Eye (tissue), 1 donor: ENCODE data around the gene ERICH3.

Source experiments
- DNase-seq: peaks from one replicate; pipeline ENCODE4 v3.0.0-alpha.2; 2015

ERICH3 gene, protein sequence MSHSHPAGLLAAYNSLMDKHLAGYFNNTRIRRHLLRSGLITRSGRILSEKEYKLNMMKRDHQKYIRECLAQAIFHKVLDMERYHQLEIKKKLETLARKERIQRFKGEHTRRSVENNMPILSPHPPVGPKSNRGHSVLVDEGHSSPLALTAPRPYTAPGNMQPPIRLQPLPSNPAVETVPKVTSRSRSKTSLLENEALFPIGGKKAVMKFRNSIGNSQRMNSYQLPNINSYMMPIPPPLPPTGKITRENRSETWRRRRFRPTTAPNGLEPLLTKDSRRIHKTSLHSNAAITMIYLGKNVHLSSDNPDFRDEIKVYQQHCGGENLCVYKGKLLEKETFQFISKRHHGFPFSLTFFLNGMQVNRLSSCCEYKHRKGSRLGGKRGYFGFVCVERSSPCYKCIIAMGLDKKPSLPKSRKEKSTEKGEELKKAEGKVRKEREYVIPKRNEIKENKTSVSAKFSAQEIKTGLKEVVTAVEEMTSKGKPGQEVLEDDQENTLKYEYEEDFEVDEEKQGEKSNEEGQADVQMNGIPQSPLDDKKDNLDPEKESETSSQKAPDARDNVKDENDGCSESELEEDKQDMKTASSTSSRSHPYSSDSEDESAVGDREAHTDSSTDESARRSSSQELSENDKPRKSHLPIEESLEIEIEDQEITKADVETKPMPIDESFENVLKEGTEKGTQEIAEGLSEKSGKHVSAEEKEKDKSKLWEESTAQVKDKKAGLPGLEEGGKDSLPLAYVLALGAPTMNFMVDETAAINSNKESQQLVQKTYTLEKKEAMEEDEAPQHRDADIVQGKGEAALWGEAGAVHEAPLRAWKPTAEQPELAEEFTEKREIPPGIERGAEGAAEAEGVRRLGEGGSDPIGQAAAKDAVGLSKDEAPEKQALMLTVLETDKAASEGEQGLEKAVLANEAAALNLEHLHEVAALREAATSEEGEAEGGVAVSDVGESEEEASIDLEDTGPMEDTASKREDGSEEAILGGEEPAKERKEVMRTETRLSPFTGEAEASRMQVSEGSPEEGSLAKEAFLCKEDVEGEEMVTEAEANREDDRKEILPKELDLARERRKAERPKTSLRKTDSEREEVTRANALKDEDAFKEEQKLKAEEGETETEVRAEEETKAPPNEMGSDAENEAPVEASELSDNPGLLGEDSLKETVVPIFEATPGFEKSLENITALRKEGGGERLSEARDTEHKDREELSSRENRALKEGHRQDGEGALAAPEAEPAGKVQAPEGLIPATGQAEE (N-terminal part only)

DNA sequence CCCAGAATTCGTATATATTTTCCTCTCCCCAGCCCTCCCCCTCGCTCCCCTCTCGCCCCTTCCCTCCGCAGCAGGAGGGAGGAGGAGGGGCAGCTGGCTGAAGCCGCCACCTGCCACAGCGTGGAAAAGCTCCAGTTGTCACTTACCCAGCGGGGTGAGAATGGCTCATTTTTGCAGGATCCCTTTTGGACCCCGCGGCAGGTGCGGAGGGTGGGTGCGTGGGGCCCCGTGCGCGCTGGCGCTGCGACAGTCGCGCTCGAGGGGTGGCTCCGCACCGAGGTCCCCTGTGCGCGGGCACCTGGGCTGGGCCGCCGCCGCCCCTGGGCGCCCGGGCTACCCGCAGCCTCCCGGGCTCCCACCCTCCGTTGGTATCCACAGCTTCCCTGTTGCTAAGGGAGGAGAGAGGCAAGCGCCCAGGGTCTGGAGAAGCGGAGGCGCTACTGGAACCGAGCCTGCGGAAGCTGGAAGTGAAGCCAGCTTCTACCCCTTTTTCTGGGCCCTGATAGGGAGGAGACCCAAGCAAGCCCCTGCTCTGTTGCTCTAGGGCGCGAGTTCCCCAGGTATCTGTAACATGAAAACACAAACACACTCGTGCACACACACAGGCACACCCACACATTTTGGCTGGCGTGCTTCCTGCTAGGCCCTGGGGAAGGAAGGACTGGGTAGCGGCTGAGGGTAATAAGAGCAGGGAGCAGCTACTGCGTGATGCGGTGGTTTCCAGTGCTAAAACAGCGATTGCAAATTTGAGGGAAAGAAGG is at the start of gene ERICH3:
TSS of gene ERICH3 (minus strand) at position 442 of the 761 bp plus-strand sequence. CDS start at position 169, 273 bp downstream.
- peak; percentile 76 for DNase-seq

DNA sequence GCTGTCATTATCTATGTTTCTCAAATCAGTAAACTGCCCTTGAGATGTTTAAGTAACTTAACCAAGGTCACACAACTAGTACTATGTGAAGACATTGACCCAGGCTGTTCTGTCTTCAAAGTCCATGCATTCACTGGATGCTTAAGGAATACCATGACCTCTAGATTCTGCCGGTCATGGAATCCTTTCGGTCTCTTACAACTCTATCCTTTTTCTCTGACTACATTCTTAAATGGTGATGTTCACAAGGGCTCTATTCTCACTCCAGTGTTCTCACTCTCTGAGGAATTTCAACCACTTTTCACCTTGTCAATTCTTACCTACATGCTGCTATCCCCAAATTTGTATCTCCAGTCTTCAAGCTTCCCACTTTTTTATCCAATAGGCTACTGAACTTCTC is 44.0 kb upstream of the ERICH3 start:
- no peak for DNase-seq

DNA sequence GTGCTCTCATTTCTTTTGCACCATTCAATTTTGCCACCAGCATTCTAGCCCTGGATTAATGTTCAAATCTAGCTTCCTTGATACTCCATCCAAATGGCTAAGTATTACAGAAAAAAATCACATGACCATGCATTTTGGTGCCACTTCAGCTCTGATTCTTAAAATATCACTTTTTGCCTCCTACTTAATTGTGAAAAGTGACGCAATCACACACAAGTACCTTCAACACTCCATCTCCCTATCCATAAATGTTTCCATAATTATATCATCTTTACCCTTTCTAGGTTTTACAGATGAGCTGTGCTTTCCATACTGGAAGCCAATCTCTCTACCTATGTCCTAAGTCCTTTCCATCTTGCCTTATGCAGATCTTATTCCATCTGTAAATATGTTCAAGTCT is 43.2 kb upstream of the ERICH3 start:
- no peak for DNase-seq

DNA sequence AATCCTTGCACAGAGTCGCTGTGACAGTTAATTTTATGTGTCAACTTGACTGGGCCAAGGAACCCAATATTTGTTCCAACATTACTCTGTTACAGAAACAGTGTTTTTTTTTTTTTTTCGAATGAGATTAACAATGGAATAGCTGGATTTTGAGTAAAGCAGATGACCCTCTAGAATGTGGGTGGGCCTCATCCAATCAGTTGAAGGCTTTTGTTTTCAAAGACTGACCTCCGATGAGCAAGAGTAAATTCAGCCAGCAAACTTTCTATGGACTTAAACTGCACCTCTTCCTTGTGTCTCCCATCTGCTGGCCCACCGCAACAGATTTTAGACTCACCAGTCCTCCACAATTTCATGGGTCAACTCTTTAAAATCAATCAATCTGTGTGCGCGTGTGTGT is 42.2 kb upstream of the ERICH3 start:
- DNase-seq, result no peak

DNA sequence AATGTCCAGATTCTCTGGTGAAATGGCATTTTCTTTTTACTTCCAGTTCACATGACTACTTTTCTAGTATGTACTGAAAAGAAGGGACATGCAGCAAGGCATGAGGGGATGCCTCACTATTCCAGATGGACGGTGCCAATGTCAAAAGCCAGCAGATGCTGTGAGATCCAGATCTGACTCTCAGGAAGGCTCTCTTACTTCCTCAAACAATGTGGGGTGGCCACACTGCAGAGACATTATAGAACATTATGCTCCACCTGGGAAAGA is 41.6 kb upstream of the ERICH3 start:
- DNase-seq, result no peak

DNA sequence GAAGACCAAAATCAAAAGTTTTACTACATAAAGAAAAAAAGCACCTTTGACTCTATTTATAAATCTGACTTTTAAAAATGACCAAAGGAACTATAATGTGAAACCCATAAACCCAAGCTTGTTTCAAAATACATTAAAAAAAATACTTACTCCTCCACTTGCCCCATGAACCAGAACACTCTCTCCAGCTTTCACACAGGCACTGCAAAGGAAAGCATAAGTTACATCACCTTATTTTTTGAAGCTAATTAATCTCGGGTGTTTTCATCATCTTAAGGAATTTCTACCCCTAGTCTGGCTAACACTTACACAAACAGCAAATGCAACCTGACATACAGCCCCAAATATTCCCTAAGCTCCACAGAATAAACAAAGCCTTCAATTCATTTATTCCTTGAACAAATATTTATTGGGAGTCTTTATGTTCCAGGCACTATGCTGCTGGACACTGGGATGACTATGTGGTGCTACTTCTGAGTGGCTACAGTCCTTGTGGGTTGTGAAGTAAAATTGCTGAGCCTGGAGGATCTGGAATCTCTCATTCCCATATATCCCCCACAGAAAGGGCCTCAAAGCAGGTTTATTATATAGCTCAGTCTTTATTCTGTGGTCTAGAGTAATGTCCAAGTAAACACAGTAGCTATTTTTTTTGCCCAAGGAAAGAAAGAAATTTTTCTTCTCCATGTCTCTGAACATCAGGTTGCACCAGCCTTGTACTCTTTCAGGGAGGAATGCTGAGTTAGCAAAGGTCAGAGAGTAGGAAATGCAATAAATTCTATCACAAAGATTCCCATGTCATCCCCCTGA is 41.0 kb upstream of the ERICH3 start:
- no peak for DNase-seq

DNA sequence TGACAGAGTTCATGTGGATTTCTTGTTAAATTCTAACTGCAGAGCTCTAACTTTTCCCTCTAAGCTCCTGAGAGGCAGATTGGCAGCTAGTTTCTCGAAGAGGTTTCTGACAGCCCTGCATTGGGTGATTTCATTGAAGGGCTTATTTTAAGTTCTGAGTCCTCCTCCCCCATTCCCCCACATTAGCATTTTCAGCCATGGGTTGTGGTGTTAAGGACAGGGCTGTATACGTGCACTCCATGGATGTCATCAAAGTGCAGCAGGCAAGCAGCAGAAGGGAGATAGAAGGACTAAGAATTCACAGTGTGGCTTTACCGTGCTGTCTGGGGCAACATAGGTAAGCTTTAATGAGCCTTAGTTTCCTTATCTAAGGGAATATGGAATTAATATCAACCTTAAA is 40.3 kb upstream of the ERICH3 start:
- DNase-seq, result no peak

DNA sequence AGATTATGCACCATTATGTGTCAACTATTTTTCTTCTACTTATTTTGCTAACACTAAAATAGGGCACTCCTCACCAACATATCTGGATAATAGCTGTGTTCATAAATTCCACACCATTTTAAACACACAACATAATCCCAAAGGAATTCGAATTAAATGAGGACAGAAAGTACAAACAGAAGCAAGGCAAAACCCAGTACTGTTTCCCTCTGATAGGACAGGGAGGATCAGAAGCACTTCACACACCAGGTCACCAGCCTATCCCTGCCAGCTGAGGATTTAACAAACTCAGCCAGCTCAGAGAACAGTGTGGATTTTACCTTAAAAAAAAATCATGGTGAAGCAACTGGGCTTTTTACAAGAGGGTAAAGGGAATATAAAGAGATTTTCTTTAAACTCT is 39.3 kb upstream of the ERICH3 start:
- DNase-seq, result no peak

DNA sequence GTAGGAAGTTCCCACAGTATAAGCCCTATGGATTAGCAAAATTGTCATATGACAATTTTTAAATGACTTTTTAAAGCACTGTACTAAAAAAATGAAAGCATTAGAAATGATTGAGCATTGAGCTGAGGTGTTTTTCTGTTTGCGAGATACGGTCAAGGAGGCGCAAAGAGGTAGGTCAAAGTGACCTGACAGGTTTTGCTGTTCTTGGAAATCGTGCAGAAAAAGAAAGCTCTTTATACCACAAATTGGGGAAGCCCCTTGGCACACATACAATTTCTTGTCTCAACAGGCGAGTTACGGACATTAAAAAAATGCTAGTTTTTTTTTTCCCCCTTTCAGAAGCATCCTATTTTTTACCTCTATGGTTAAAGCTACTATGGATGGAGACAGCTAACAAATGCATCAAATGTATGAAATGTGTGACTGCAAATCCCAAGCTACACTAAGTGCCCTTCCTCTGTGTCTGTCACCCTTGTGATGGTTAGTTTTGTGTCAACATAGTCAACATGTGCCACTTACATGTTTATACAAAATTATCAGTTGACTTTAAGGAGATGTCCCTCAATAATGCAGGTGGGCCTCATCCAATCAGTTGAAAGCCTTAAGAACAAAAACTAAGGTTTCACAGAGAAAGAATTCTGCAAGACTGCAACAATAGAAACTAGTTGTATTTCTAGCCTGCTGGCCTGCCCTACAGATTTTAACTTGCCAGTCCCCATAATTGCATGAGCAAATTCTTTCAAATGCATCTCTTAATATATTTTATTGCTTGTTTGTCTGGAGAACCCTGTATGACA is 30.0 kb upstream of the ERICH3 start:
- no peak for DNase-seq

DNA sequence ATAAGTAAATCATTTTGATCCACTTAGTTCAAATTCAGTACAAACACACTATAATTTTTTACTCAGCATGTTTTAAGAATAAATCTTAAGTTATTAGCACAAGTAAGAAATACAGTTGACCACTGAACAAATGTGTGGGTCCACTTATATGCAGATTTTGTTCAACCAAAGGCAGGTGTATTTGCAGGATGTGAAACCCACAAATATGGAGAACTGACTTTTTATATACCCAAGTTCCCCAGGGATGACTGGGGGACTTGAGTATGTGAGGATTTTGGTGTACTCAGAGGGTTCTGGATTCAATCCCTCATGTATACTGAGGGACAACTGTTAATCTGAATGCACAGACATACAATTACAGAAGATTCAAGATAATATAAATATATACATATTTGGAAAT is 25.7 kb upstream of the ERICH3 start:
- no peak for DNase-seq

DNA sequence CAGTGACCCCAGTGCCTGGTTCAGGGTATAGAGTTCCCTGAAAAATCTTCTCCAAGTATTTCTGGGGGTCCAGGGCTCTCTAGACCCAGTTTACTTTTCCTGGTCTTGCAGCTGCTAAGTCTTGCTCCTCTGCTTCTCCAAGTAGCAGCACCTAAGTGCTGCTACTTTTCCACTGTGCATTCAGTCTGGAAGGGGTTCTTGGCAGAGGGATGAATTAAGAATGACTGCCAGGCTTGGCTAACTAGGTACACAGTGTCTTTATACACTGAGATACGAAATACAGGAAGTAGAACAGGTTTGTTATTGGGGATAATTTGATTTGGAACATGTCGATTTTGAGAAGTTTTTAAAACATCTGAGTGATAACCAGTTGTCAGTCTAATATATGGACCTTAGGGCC is 24.2 kb upstream of the ERICH3 start:
- no peak for DNase-seq

DNA sequence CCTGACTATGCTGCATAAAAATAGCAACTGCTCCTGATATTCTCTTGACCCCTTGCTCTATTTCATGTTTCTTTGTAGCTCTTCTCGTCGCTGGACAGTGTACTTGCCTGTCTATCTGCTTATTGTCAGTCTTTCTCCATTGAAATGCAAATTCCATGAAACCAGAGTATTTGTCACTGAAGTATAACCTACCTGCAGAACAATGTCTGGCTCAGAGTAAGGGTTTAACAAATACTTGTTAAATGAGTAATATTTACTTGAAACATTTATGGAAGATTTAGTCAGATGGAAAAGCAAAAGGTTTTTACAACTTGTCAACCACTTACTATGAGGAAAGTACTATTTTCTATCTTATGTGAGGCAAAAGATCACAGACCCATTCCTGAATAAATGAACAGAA is 19.9 kb upstream of the ERICH3 start:
- DNase-seq, result no peak

DNA sequence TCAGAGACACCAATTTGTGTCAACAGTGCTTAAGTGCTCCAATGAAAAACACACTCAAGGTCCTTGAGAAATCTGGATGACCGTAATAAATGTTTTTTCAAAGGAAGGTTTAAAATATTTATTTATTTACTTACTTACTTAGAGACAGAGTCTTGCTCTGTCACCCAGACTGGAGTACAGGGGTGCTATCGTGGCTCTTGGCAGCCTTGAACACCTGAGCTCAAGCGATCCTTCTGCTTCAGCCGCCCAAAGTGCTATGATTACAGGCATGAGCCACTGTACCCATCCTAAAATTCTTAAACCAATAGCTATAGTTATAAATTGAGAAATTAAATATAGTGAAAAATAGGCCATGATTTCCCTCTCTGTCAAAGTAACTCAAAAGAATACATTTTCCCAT is 17.3 kb upstream of the ERICH3 start:
- no peak for DNase-seq

DNA sequence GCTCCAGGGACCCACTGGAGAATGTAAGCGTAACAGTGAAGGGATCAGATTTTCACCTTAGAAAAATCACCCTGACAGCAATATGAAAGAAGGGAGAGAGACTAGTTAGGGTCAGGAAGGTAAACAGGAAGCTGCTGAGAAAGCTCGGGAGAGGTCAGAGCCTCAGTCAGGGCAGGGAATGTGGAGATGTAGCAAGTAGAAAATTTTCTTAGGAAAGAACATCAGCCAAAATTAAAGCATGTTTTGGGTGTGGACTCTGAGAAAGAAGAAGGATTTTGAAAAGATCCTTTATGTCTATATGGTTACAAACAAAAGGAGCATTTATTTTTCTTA is 16.7 kb upstream of the ERICH3 start:
- no peak for DNase-seq

DNA sequence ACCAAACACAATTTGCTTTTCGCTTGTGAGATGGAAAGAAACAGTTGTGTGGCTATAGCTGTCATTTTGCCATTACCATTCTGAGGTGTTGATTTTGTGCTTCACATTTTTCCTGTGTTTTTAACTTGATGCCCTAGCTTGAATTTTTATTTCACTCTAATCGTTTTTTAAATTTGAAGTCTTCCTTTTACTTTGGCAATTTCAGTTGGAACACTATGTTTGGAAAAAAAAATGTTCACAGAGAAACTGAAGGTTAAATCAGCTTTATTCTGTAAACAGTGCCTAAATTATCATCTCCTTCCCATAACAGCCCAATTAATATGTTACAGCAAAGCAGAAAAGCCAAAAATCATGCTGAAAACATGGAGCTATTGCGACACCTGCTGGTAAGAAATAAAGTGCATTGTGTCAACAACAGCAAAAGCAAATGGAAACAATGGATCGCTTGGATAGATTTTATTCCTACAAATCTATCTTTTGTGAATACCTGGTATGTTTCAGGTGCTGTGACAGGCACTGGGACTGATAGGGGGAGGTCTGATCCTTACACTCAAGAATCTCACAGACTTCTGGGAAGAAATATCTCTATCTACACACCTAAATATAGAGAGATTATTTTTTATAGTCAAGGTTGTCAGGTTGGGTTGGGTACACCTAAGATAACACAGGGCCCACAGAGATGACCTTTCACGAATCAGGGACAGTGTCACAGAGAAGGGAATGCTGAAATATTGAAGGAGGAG is 16.2 kb upstream of the ERICH3 start:
- peak; percentile 92 for DNase-seq

DNA sequence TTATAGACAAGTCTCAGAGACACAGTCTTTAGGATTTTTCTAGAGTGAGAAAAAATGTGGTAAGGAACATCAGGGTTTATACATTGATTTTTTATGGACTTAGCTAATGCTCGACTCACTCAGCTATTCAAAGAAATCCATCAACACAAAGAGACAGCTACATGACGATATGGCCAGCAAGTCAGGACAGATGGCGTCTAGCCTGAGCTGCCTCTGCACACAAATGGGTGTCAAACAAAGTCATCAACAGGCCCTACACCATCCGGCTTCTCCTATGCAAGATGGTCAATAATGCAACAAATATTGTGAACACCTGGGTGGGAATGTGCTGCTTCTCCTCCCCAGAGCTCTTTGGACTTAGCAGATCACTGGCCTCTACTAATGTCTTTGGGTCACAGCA is 13.3 kb upstream of the ERICH3 start:
- DNase-seq, result peak; percentile 52

DNA sequence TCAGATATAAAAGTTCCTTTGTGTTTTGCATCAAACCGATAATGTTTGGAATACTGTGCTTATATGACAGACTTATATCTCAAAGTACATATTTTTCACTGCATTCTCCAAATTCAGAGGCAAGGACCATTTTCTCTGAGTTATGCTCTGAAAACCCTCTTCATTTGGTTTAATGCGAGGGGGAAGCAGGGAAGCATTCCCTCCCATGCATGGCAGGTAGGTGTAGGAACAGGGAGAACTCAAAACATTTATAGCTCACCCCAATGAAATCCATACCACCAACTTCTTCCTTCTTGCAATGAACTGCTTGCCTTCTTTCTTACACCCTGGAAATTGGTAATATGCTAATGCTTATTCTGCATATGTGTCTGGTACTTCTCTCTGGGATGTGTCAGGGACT is 10.7 kb upstream of the ERICH3 start:
- no peak for DNase-seq

DNA sequence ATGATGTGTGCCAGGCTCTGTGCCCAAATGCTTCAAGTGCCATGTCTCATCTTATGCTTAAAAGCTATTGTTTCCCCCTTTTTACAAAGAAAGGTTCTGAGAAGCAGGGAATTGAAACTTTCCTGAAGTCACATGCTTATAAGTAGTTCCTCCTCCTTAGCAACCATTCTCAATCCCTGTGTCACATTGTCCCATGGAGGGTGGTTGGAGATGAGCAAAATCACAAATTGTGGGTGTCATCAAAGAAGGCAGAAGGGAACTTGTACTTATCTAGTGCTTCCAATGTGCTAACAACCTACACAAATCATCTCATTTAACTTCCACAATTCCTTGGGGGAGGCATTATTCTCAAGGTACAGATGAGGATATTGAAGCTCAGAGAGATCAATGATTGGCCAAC is 10.1 kb upstream of the ERICH3 start:
- DNase-seq, result no peak

DNA sequence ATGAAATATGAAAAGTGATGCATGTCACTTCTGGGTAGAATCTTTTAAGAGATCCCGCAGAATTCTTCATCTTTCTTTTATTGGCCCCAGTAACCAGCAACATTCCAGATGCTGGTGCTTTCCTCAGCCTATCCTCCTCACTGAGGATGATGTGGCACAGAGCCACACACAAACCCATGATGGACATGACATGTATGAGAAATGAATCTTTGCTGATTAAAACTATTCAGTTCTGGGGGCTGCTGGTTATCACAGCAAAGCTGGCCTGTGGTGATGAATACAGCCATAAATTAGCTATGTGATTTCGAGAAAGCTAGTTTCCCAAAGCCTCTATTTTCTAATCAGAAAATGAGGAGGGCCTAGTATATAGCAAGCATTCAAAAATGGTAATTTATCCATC is 8.3 kb upstream of the ERICH3 start:
- DNase-seq, result no peak

DNA sequence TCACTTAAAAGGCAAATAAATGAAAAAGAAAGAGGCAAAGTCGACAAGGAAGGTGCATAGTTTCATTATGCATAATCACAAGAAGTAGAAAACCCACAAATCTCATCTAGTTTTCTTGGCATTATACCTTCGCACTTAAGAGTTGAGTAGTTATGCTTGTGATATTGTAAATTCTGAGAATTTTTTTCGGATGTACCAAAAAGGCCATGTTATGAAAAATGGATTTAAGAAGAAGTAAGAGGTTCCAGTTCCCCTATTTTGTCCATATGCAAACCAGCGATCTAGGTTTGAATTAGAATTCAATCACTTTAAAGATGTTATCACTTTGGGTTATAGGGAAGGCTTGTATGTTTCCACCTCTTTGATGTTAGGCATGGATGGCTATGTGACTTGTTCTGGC is 7.9 kb upstream of the ERICH3 start:
- no peak for DNase-seq

DNA sequence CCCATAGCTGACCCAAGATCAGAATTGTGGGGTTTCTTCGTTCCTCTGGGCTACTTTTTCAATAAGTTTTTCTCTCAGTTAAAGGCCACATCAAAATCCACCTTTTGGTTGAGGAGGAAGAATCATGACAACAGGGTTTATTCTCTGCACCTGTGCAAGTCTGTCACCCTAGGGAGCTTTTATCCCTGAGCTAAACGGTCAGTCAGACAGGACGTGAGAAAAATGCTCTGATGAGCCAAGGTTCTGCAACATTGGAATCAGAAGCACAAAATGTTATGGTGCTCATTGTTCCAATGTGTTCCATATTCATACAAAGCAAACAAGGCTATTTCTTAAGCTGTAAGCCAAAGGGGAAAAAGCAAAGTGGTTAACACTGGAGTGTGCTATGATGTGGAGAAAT is 7.4 kb upstream of the ERICH3 start:
- no peak for DNase-seq
